ENCODE measurements around the gene NADSYN1. TPM values are rescaled to one million over a fixed set of nuclear protein-coding genes. Genes with fewer than 3 reads are reported as not detected.

NADSYN1 gene
- total RNA-seq, 4 donors from 2014 or later = 183 to 349 (median 294) TPM

DNA sequence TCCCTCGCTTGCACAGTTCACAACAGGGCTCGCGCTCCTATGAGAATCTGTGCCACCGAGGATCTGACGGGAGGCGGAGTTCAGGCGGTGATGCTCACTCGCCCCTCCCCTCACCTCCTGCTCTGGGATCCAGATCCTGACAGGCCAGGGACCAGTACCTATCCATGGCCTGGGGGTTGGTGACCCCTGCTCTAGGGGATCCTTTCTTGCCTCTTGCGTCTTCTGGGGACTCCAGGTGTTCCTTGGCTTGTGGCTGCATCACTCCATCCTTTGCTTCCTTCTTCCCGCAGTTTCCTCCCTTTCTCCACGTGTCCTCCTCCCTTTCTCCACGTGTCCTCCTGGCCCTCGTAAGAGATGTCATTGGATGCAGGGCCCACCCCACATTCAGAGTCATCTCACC is 43.4 kb downstream of the NADSYN1 start:
- Histone ChIP-seq H3K4me3 (no peak overlapping the region), H3K27ac (no peak overlapping the region), H3K27me3 (no peaks in the 10 kb centered on the region), H3K36me3 (peaks cover 0 to 96% (median 0%) of the 10 kb centered on the region in 3 donors), H3K9me3 (no peaks in the 10 kb centered on the region), H3K4me1 (no peaks in the 10 kb centered on the region)
- TF ChIP-seq, protein P1, sequence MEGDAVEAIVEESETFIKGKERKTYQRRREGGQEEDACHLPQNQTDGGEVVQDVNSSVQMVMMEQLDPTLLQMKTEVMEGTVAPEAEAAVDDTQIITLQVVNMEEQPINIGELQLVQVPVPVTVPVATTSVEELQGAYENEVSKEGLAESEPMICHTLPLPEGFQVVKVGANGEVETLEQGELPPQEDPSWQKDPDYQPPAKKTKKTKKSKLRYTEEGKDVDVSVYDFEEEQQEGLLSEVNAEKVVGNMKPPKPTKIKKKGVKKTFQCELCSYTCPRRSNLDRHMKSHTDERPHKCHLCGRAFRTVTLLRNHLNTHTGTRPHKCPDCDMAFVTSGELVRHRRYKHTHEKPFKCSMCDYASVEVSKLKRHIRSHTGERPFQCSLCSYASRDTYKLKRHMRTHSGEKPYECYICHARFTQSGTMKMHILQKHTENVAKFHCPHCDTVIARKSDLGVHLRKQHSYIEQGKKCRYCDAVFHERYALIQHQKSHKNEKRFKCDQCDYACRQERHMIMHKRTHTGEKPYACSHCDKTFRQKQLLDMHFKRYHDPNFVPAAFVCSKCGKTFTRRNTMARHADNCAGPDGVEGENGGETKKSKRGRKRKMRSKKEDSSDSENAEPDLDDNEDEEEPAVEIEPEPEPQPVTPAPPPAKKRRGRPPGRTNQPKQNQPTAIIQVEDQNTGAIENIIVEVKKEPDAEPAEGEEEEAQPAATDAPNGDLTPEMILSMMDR (IDR thresholded peaks at IDR 0.05) = no peak
- TF ChIP-seq POLR2A (IDR thresholded peaks at IDR 0.05) = no peak
- no peak for DNase-seq

DNA sequence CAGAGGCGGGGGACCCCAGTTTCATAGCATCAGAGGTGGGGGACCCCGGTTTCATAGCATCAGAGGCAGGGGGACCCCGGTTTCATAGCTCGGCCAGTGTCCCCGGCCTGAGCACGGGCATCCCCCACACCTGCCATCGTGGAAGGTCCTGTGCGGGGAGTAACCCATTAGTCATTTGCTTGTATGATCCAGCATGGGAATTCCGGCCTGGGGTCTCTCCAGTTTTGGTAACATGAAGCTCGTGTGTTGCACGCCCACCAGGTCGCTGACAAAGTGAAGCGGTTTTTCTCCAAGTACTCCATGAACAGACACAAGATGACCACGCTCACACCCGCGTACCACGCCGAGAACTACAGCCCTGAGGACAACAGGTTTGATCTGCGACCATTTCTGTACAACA is 45.1 kb downstream of the NADSYN1 start:
- Histone ChIP-seq H3K4me3 (no peak overlapping the region), H3K27me3 (no peaks in the 10 kb centered on the region), H3K36me3 (peaks cover 0 to 91% (median 0%) of the 10 kb centered on the region in 3 donors), H3K9me3 (no peaks in the 10 kb centered on the region), H3K27ac (no peak overlapping the region), H3K4me1 (no peaks in the 10 kb centered on the region)
- DNase-seq = no peak
- TF ChIP-seq POLR2A (IDR thresholded peaks at IDR 0.05) = no peak
- TF ChIP-seq, protein P1 (IDR thresholded peaks at IDR 0.05) = no peak

DNA sequence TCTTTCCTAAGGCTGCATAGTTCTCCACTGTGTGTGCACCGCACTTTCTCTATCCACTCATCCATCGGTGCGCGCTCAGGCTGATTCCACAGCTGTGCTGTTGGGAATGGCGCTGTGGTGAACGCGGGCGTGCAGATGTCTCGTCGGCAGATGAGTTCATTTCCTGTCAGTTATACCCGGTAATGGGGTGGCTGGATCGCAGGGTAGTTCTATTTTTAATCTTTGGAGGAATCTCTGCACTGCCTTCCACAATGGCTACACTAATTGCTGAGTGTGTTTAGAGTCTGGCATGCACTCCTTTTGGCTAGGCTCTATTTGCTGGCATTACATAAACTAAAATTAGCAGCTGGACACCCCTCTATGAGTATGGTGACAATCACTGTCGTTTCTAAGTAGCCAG is 46.1 kb downstream of the NADSYN1 start:
- H3K27me3 ChIP-seq = no peaks in the 10 kb centered on the region
- TF ChIP-seq, protein P1 (IDR thresholded peaks at IDR 0.05) = no peak
- no peak for TF ChIP-seq POLR2A (IDR thresholded peaks at IDR 0.05)
- H3K4me1 ChIP-seq = no peaks in the 10 kb centered on the region
- H3K9me3 ChIP-seq = no peaks in the 10 kb centered on the region
- DNase-seq = no peak
- H3K4me3 ChIP-seq = no peak overlapping the region
- peaks cover 0 to 90% (median 0%) of the 10 kb centered on the region in 3 donors for H3K36me3 ChIP-seq
- H3K27ac ChIP-seq = no peak overlapping the region

DNA sequence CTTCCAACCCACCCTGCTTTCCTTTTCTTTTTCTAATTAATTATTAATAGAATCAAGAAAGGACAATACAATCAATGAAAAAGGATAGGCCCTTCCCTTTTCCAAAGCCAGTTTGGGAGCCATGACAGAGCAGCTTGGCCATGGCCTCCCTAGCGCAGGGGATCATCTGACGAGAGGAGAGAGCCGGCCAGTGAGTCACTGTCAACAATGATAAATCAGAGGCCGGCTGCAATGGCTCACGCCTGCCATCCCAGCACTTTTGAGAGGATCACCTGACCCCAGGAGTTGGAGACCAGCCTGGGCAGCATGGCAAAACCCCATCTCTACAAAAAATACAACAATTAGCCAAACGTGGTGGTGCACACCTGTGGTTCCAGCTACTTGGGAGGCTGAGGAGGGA is 46.5 kb downstream of the NADSYN1 start:
- Histone ChIP-seq H3K4me1 (no peaks in the 10 kb centered on the region), H3K27me3 (no peaks in the 10 kb centered on the region), H3K4me3 (no peak overlapping the region), H3K9me3 (no peaks in the 10 kb centered on the region), H3K27ac (no peak overlapping the region), H3K36me3 (peaks cover 0 to 90% (median 0%) of the 10 kb centered on the region in 3 donors)
- DNase-seq = no peak
- TF ChIP-seq, protein P1 (IDR thresholded peaks at IDR 0.05) = no peak
- TF ChIP-seq POLR2A (IDR thresholded peaks at IDR 0.05) = no peak

DNA sequence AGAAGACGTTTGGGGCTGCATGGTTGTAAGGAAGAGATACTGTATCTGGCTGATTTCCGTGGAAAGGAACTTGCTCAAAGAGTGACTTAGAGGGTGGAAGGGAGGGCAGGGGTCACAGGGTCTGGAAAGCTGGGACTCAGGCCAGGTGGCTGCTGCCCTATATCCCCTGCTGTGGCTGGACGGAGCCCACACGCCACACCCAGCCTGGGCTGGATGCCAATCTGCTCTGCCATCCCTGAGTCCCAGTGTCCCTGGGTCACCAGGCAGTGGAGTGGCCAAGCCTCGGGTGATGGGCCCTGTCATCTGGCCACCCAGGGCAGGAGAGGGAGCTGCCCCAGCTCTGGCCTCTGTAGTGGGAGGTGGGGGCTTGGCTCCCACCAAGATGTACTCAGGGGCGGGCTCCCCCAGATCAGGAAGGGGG is 47.6 kb downstream of the NADSYN1 start:
- DNase-seq = no peak
- H3K4me1 ChIP-seq = no peaks in the 10 kb centered on the region
- H3K36me3 ChIP-seq = peaks cover 0 to 90% (median 0%) of the 10 kb centered on the region in 3 donors
- H3K27ac ChIP-seq = no peak overlapping the region
- no peak for TF ChIP-seq POLR2A (IDR thresholded peaks at IDR 0.05)
- TF ChIP-seq, protein P1 (IDR thresholded peaks at IDR 0.05) = no peak
- H3K4me3 ChIP-seq = no peak overlapping the region
- H3K27me3 ChIP-seq = no peaks in the 10 kb centered on the region
- H3K9me3 ChIP-seq = no peaks in the 10 kb centered on the region
